Right renal pelvis (tissue), 4 donors: Measurements from ENCODE around the gene HSD17B4. TPM values are rescaled to one million over a fixed set of nuclear protein-coding genes. Genes with fewer than 3 reads are reported as not detected.

Source experiments
- DNase-seq, 4 donors: peaks; one replicate each; pipeline ENCODE4 v3.0.0-alpha.2; 2013; ENCODE audit warnings: low read depth in 4 of 4, low spot score in 3 of 4, missing footprints in 1 of 4
- polyA plus RNA-seq, 4 donors: library from polyadenylated mRNA; unstranded; fragments of 120-200 nt; gene quantifications; one replicate each; pipeline ENCODE4 v1.2.1, GENCODE V29; 2013; ENCODE audit not compliant: insufficient read length in 4 of 4

The HSD17B4 gene
- polyA plus RNA-seq, 4 donors: 208 to 251 (median 233) TPM

GRCh38 chr5:119583684-119584083, 131.4 kb downstream of the HSD17B4 start:
- DNase-seq: no peak

Other genes with a start within 250 kb of the HSD17B4 start
- 10 to 100 TPM; 23.9 to 32.0 (median 29.6) TPM for gene TNFAIP8, start 96.5 kb upstream of the HSD17B4 start, polyA plus RNA-seq
- gene FAM170A, start 177.1 kb downstream of the HSD17B4 start, polyA plus RNA-seq: not detected